NCI-H187 treated with DMSO at 0.1 percent for 48 hours (cell line): Measurements from ENCODE around the gene MYRIP.
"Not testable (repeated sequence)": the region's sequence is repeated elsewhere in the genome, so short reads cannot be mapped to it uniquely, and the experiment has no call there.

Experiments used
- DNase-seq: peaks from one replicate; lab custom pipeline; 2025; lab: John Stamatoyannopoulos, UW

Gene MYRIP

GRCh38 chr3:39970982-39971381 is 161.6 kb downstream of the MYRIP start:
- no peak for DNase-seq

- DNase-seq: no peak
Measured at GRCh38 chr3:39971559-39972031, 162.2 kb downstream of the MYRIP start.

- no peak for DNase-seq
Measured at GRCh38 chr3:39972508-39972907, 163.1 kb downstream of the MYRIP start.

GRCh38 chr3:39977058-39977794 is 167.8 kb downstream of the MYRIP start:
- DNase-seq: no peak

- no peak for DNase-seq
Measured at GRCh38 chr3:39978308-39978707, 168.9 kb downstream of the MYRIP start.

DNA sequence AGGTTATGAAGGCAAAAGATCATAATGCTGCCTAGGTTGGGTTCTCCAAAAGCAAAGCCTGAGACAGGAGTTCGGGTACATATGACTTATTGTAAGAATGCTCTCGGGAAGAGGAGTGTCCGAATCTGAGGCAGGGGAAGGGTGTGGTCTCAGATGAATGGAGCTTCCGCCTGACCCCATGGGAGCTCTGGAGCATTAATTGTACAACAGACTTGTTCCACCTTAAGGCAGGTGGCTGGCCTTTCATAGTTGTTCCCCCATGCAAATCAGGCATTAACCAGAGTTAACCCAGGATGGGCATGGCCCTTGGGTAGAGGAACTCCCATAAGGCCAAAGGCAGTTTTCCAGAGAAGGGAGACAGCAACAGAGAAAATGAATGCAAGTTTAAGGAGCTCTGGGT is 170.6 kb downstream of the MYRIP start:
- no peak for DNase-seq

DNA sequence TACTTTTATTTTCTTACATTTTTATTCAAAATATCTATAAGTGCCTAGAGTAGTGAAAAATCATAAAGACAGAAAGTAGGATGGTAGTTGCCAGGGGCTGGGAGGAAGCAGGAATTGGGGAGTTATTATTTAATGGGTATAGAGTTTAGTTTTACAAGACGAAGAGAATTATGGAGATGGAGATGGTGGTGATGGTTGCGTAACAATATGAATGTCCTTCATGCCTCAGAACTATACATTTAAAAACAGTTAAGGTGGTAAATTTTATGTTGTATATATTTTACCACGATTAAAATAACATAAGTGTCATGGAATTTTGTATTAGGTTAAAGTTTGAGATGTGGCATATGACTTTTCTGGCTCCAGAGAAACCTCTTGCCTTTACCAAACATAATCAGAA is 171.4 kb downstream of the MYRIP start:
- no peak for DNase-seq

GRCh38 chr3:39981547-39982184 is 172.3 kb downstream of the MYRIP start:
- no peak for DNase-seq

- DNase-seq: no peak
Measured at GRCh38 chr3:39982665-39983357, 173.4 kb downstream of the MYRIP start.

DNA sequence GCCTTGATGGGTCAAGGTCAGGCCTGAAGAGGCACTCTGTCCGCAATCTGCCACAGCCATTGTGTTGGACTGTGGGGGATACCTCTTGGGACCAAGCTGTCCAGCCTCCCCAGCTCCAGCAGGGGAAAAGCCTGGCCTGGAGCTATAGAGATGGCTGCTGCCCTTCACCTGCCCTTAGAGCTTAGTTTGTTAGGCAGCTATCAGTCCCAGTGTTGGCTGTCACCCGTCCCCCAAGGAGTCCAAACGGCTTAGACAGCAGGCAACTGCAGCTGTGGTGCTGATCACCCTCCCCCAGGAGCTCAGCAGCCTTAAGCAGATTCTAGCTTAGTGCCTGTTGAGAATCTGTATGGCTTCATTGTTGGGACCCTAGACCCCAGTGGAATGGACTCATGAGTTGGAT is 180.3 kb downstream of the MYRIP start:
- DNase-seq: no peak

DNA sequence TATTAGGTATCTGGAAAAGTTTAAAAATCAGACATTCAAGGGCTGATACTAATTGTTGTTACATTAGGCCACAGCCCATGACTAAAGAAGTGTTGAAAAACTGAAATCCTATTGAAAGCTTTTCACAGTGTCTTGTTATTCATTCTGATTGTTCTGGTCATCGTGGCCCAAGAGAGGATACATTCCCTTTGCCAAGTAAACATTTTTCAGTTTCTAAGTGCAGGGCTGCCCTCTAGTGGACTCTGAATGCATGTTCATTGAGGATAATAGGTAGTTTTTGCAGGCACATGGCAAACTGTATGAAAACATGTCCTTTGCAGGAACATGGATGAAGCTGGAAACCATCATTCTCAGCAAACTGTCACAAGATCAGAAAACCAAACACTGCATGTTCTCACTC is 181.1 kb downstream of the MYRIP start:
- no peak for DNase-seq

DNA sequence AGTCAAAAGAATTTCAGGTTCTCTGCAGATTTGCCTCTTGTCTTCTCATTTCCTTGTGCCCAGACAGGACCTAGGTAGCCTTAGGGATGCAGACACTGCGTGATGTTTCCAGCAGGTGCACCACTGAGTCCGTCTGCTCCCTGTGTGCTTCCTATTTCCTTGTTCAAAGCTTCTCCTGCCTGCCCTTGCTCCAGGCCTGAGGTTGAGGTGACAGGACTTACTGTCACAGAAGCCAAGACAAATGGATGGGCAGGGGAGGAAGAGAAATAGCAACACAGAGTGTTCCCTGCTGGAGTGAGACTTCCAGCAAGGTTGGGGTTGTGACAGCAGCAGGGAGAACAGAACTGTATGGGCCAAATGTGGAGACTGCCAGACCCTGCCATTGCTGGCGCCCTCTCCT is 199.4 kb downstream of the MYRIP start:
- no peak for DNase-seq

GRCh38 chr3:40009991-40010390 is 200.6 kb downstream of the MYRIP start:
- no peak for DNase-seq

DNA sequence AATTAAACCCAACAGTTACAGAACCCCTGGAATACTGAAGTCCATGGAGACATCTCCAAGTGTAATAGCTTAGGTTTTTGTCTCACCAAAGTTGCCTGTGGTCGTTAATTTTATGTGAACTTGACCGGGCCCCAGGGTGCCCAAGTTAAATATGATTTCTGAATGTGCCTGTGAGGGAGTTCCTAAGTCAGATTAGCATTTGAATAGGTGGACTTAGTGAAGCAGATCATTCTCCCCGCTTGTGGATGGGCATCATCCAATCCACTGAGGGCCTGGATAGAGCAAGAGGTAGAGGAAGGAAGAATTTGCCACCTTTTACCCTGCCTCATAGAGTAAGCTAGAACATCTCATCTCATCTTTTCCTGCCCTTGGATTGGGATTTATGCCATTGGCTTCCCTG is 203.0 kb downstream of the MYRIP start:
- no peak for DNase-seq

DNA sequence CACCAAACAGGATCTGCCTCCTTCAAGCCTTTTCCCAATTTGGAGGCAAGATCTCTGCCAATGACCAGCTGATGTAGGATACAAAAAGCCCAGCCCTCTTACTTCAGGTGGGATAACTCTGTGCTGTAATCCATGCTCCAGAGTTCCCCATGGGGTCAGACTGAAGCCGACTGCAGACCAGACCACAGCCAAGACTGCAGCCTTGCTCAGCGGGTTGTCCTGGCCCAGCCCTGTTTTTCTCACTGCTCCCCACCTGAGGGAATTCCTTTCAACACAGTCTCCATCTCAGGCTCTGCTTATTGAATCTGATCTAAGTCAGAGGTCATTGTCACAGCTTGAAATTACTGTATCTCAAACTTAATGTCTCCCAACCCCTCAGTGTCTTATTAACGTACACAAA is 207.0 kb downstream of the MYRIP start:
- DNase-seq: no peak

DNA sequence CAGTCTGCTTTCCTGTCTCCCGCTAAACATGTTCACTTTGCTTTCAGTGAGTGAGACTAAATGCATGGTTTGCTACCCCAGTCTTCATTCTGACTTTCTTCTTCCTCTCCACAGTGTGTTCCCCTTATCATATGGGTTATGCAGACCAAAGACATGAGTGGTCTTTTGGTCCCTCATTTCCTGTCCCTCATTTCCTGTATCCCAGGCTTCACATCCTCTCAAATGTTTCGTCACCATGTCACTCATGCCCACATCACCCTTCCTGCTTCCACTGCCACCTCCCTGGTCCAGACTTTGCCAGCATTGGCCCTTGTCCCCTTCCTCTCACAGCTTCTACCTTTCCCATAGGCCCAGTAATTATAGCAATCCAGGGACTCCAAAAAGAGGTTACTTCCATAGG is 209.0 kb downstream of the MYRIP start:
- no peak for DNase-seq

- DNase-seq: no peak
Measured at GRCh38 chr3:40019376-40019775, 210.0 kb downstream of the MYRIP start.

DNA sequence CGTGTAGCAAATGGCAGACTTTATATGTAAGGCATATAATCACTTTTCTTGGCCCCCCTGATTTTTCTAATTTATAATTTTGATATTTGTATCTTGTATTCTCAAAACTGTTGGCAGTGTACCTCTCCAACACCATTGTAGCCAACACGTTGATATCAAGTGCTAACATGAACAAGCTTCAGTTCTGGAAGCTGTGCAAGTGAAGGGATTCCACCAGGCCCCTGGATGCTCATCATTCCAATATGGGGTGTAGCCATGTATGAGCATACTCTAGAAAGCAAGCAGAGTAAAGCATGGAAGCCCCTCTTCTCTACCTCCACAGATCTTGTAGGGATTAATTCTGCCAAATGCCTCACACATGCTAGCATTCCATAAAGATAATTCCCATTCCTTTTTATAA is 211.3 kb downstream of the MYRIP start:
- DNase-seq: no peak

DNA sequence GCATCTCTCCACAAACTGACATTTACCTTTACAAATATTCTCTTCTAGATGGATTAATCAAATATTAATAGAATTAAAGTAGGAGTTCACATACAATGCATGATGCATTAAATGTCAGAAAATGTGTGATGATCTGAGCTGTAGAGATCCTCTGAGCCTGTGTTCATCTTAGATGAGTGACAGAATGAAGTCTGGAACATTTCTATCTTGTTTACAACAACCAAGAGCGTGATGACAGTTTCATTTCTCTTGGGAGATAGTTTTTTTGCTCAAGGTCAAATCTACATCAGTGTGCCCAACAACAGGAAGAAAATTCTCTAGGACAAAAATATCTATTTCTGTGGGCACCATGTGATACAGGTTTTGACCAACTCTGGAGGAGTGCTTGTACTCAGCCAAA is 211.9 kb downstream of the MYRIP start:
- no peak for DNase-seq

- DNase-seq: no peak
Measured at GRCh38 chr3:40022297-40022827, 213.0 kb downstream of the MYRIP start.

DNA sequence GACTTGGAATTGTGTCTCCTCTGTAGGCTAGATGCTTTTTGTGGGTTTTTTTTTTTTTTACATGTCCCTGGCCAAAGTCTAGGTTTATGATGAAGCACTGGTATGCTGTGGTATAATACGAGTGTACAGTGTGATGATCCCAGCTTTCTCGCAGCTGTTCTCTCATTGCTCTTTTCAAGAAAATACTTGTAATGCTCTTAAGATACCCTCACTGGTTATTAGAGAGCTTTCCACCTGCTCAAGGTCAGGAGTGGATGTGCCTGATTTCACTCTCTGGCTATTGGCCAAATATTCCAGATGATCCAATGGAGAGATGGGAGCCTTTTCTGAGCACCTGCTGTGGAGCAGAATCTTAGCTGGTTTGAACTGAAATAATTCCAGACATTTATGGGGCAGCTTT is 215.1 kb downstream of the MYRIP start:
- DNase-seq: no peak

GRCh38 chr3:40025892-40026291 is 216.5 kb downstream of the MYRIP start:
- not testable (repeated sequence) for DNase-seq

- no peak for DNase-seq
Measured at GRCh38 chr3:40035177-40035576, 225.8 kb downstream of the MYRIP start.
